ENCODE data around the gene ADCY9.

The ADCY9 gene

GRCh38 chr16:4137438-4137837 is 21.2 kb upstream of the ADCY9 start:
- in situ Hi-C loops (cut with HindIII; ENCODE audit: low sequenced_read_pairs), result no loop called here

GRCh38 chr16:4136229-4136813 is 20.1 kb upstream of the ADCY9 start:
- no peak for TF ChIP-seq CTCF (IDR thresholded peaks at IDR 0.05; ENCODE audit: low read depth, low read length, missing control alignments)
- H3K4me3 ChIP-seq (ENCODE audit: low read depth, low read length), result no peak overlapping the region
- in situ Hi-C loops (cut with HindIII; ENCODE audit: low sequenced_read_pairs), result no loop called here
- no peak for DNase-seq (ENCODE audit: low read depth)

More at GRCh38 chr16:4137438-4137837, 21.2 kb upstream of the ADCY9 start:
- DNase-seq (ENCODE audit: low read depth), result no peak
- no peak overlapping the region for H3K4me3 ChIP-seq (ENCODE audit: low read depth, low read length)
- no peak for TF ChIP-seq CTCF (IDR thresholded peaks at IDR 0.05; ENCODE audit: low read depth, low read length, missing control alignments)

GRCh38 chr16:4135537-4135936 is 19.3 kb upstream of the ADCY9 start:
- no peak overlapping the region for H3K4me3 ChIP-seq (ENCODE audit: low read depth, low read length)
- no peak for DNase-seq (ENCODE audit: low read depth)
- in situ Hi-C loops (cut with HindIII; ENCODE audit: low sequenced_read_pairs), result no loop called here
- no peak for TF ChIP-seq CTCF (IDR thresholded peaks at IDR 0.05; ENCODE audit: low read depth, low read length, missing control alignments)

- no peak for DNase-seq (ENCODE audit: low read depth)
- H3K4me3 ChIP-seq (ENCODE audit: low read depth, low read length), result no peak overlapping the region
- TF ChIP-seq CTCF (IDR thresholded peaks at IDR 0.05; ENCODE audit: low read depth, low read length, missing control alignments), result no peak
- in situ Hi-C loops (cut with HindIII; ENCODE audit: low sequenced_read_pairs), result no loop called here
These were observed 17.7 kb upstream of the ADCY9 start for GRCh38 chr16:4133897-4134372.

GRCh38 chr16:4131621-4132020 is 15.4 kb upstream of the ADCY9 start:
- no peak for TF ChIP-seq CTCF (IDR thresholded peaks at IDR 0.05; ENCODE audit: low read depth, low read length, missing control alignments)
- no peak for DNase-seq (ENCODE audit: low read depth)
- in situ Hi-C loops (cut with HindIII; ENCODE audit: low sequenced_read_pairs), result no loop called here
- H3K4me3 ChIP-seq (ENCODE audit: low read depth, low read length), result no peak overlapping the region

GRCh38 chr16:4124535-4125294 is 8.5 kb upstream of the ADCY9 start:
- no peak overlapping the region for H3K4me3 ChIP-seq (ENCODE audit: low read depth, low read length)
- TF ChIP-seq CTCF (IDR thresholded peaks at IDR 0.05; ENCODE audit: low read depth, low read length, missing control alignments), result no peak
- in situ Hi-C loops (cut with HindIII; ENCODE audit: low sequenced_read_pairs), result no loop called here
- DNase-seq (ENCODE audit: low read depth), result no peak

All from astrocyte of the cerebellum (primary cell).